22Rv1 (cell line): ENCODE results near the gene GMPPB.

Experiments used
- ZFX ChIP-seq: fragments of 450-650 bp; IDR thresholded peaks from 2 replicates; pipeline ENCODE4 v1.6.1; 2017; ENCODE audit warnings: antibody characterized with exemption, borderline replicate concordance
- TF ChIP-seq, protein P1 (sequence below): fragments of 450-650 bp; IDR thresholded peaks from 2 replicates; pipeline ENCODE4 v1.5.1; 2017; ENCODE audit warnings: mild to moderate bottlenecking

DNA sequence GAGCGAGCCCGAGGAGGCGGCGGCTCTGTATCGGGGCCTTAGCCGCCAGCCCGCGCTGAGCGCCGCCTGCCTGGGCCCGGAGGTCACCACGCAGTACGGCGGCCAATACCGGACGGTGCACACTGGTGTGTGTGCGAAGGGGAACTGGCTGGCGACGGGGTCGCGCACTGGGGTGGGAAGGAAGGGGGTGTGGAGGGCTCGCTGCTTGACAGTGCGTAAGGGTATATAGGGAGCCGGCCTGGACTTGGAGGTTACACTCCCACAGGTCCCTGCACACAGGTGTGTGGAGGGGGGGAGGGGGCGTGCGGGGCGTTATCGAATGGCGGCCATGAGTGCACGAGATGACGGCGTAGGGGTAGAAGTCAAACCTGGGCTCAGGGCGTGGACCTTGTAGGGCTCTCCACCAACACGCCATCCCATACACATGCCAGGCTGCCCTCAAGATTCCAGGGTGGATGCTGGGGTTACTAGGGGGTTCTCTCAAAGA, 49.2 kb downstream of the GMPPB start:
- TF ChIP-seq, protein P1, sequence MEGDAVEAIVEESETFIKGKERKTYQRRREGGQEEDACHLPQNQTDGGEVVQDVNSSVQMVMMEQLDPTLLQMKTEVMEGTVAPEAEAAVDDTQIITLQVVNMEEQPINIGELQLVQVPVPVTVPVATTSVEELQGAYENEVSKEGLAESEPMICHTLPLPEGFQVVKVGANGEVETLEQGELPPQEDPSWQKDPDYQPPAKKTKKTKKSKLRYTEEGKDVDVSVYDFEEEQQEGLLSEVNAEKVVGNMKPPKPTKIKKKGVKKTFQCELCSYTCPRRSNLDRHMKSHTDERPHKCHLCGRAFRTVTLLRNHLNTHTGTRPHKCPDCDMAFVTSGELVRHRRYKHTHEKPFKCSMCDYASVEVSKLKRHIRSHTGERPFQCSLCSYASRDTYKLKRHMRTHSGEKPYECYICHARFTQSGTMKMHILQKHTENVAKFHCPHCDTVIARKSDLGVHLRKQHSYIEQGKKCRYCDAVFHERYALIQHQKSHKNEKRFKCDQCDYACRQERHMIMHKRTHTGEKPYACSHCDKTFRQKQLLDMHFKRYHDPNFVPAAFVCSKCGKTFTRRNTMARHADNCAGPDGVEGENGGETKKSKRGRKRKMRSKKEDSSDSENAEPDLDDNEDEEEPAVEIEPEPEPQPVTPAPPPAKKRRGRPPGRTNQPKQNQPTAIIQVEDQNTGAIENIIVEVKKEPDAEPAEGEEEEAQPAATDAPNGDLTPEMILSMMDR = no peak
- TF ChIP-seq ZFX = no peak
